AG04450 (cell line): ENCODE data around the gene COLQ. TPM values are rescaled to one million over a fixed set of nuclear protein-coding genes. Genes with fewer than 3 reads are reported as not detected.
"Not testable (repeated sequence)": the region's sequence is repeated elsewhere in the genome, so short reads cannot be mapped to it uniquely, and the experiment has no call there.

ENCODE experiments used
- CTCF ChIA-PET: fragments of 300-600, 350-600 bp; formaldehyde crosslinking; extraction: SDS; loops from one replicate; lab custom pipeline; 2022; ENCODE audit warnings: antibody characterized with exemption, inconsistent platforms; lab: Charles Lee
- POLR2A ChIA-PET: fragments of 350-600 bp; formaldehyde crosslinking; extraction: SDS; loops from one replicate; lab custom pipeline; 2021; ENCODE audit warnings: antibody characterized with exemption, inconsistent platforms; lab: Yijun Ruan, JAX
- DNase-seq: peaks from one replicate; pipeline ENCODE4 v3.0.0-alpha.2; 2011; ENCODE audit warnings: low read depth, low spot score
- H3K27ac ChIP-seq: one replicate; pipeline ENCODE4 v1.5.1; 2012; ENCODE audit warnings: low read depth, low read length, control low read depth
- H3K27me3 ChIP-seq: one replicate; pipeline ENCODE4 v1.6.0; 2012; ENCODE audit warnings: low read length; ENCODE audit not compliant: control insufficient read depth, insufficient read depth
- H3K4me3 ChIP-seq: 2 replicates; pipeline ENCODE4 v1.5.1; 2011; ENCODE audit warnings: mild to moderate bottlenecking, low read depth, low read length, control low read depth
- H3K9me3 ChIP-seq: 2 replicates; pipeline ENCODE4 v1.5.1; 2012; ENCODE audit warnings: low read length; ENCODE audit not compliant: control insufficient read depth, insufficient read depth
- polyA plus RNA-seq: library from polyadenylated mRNA; depleted of rRNA; stranded (reverse); fragments of >200 nt; gene quantifications from 2 replicates; pipeline ENCODE4 v1.2.3, GENCODE V29; 2011
- TF ChIP-seq, protein P1 (sequence below): IDR thresholded peaks from 2 replicates; pipeline ENCODE4 v1.5.1; 2011; ENCODE audit warnings: low read depth, low read length, control low read depth, inconsistent platforms

Gene COLQ
- polyA plus RNA-seq, 1 experiment = 0.95 TPM

DNA sequence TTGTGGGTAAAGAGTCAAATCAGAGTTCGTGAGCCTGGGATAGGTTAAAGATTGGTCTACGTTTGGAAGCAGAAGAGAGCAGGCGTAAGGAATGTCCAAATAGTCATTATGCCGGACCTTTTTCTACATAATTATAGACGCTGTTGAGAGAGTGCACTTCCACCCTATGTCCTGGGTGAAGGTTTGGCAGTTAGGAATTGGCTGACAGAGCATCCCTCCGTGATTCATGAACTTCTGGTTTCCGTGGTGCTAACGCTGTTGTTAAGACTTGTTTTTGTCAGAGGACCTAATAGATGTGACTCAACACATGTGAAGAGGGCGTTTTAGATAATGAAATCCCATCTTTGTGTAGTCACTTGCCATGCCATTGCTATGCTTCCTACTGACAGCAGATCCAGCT is 93.0 kb downstream of the COLQ start:
- TF ChIP-seq, protein P1, sequence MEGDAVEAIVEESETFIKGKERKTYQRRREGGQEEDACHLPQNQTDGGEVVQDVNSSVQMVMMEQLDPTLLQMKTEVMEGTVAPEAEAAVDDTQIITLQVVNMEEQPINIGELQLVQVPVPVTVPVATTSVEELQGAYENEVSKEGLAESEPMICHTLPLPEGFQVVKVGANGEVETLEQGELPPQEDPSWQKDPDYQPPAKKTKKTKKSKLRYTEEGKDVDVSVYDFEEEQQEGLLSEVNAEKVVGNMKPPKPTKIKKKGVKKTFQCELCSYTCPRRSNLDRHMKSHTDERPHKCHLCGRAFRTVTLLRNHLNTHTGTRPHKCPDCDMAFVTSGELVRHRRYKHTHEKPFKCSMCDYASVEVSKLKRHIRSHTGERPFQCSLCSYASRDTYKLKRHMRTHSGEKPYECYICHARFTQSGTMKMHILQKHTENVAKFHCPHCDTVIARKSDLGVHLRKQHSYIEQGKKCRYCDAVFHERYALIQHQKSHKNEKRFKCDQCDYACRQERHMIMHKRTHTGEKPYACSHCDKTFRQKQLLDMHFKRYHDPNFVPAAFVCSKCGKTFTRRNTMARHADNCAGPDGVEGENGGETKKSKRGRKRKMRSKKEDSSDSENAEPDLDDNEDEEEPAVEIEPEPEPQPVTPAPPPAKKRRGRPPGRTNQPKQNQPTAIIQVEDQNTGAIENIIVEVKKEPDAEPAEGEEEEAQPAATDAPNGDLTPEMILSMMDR = no peak
- ChIA-PET CTCF (interaction anchor here (1.1 kb wide), 1 partner anchor 23 kb away, joined by 4 read pairs; no protein-coding TSS in a partner anchor), POLR2A (no interaction called here)
- Histone ChIP-seq H3K27ac (no peak overlapping the region), H3K9me3 (peaks cover 3% of the 10 kb centered on the region; the same call in 1 of the 2 replicates), H3K4me3 (peak overlapping the region; percentile 95), H3K27me3 (no peaks in the 10 kb centered on the region)
- no peak for DNase-seq

DNA sequence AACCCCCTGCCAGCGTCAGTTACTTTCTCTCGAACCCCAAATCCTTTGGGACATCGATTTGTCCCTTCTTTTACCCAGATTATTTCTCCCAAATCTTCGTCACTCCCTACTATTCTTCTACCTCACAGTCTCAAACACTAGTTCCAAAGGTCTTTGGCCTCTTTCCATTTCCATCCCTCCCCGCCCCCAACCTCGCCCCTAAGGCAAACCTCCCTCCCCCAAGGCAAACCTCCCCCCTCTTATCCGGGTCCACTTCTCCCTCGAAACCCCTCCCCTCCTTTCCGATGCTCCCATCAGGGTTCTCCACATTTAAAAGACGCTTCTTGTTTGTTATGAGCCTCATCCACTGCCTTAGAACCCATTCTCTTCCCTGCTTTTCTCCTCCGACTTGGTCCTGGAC is 93.5 kb downstream of the COLQ start:
- TF ChIP-seq, protein P1 = no peak
- ChIA-PET POLR2A (no interaction called here), CTCF (no interaction called here)
- no peak for DNase-seq
- peaks cover 3% of the 10 kb centered on the region; the same call in 1 of the 2 replicates for H3K9me3 ChIP-seq
- H3K4me3 ChIP-seq = peak overlapping the region; percentile 95
- H3K27me3 ChIP-seq = no peaks in the 10 kb centered on the region
- H3K27ac ChIP-seq = peak overlapping the region; percentile 73

DNA sequence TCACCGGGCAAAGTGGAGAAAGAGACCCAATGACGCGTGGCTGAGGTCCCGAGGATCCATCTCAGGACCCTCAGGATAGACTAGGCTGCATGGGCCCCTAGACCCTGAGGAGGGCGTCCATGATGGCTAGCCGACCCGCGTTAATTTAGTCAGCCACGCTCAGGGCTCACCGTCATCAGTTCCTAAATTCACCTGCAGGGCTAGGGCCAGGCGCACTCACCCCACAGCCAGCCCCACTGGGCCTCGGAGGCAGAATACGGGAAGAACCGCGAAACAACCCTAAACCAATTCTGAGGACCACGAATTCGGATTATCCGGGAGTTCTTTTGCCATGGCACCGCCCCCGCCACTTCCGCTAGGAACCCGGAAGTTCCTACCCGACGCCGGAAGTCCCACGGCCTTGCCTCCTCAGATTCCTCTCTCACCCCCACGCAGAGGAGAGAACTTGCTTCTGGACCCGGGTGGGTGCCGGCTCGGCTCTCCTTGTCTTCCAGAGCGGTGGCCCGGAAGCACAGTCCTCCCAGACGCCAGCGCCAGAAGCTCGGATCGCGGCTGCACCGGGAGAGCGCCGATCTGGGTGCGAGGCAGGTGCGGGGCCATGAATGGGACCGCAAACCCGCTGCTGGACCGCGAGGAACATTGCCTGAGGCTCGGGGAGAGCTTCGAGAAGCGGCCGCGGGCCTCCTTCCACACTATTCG is 94.2 kb downstream of the COLQ start, which contains the start of the genes EAF1 and METTL6:
Gene EAF1 (plus strand): TSS at position 417 of the 699 bp plus-strand sequence. CDS start 182 bp downstream, at position 599.
Gene METTL6 (minus strand): TSS at position 363 of the 699 bp plus-strand sequence. CDS start 1,033 bp downstream, outside the sequence.
- POLR2A ChIA-PET = no interaction called here
- H3K9me3 ChIP-seq = peaks cover 3% of the 10 kb centered on the region; the same call in 1 of the 2 replicates
- H3K4me3 ChIP-seq = peak within 1 kb of the TSS; percentile 95
- H3K27ac ChIP-seq = peak within 1 kb of the TSS; percentile 73
- CTCF ChIA-PET = interaction anchor here (0.9 to 1.6 kb wide), 3 partner anchors 22 to 224 kb away, joined by 3 to 4 read pairs (median 4); no protein-coding TSS in a partner anchor
- peak; percentile 37 for DNase-seq
- TF ChIP-seq, protein P1 = peak; percentile 32
- H3K27me3 ChIP-seq = no peaks in the 10 kb centered on the region

DNA sequence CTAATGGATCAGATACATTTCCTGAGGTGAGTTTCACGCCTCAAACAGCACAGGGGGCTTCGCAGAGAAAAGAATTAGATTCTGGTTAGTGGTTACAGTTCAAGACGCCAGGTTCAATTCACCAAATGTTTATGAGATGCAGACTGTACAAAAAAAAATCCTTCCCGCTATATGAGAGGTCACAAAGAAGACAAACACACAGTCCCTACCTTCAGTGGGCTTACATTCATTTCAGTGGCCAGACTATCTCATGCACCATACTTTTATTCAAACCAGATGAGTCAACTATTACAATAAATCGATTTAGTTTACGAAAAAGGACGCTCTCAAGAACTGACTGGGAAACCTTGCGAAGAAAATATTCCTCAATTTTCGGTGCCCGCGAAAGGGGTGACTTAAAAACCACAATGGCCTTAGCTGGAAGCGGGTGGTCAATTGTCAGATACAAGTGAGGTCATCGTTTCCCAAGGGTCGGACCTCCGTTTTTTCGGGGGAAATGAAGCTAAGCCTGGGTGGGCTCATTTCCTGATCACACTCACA is 94.9 kb downstream of the COLQ start:
- ChIA-PET CTCF (interaction anchor here (0.9 to 1.6 kb wide), 3 partner anchors 21 to 224 kb away, joined by 3 to 4 read pairs (median 4); no protein-coding TSS in a partner anchor), POLR2A (no interaction called here)
- DNase-seq = no peak
- peaks cover 3% of the 10 kb centered on the region; the same call in 1 of the 2 replicates for H3K9me3 ChIP-seq
- peak overlapping the region; percentile 73 for H3K27ac ChIP-seq
- peak overlapping the region; percentile 95 for H3K4me3 ChIP-seq
- H3K27me3 ChIP-seq = no peaks in the 10 kb centered on the region
- TF ChIP-seq, protein P1 = no peak

DNA sequence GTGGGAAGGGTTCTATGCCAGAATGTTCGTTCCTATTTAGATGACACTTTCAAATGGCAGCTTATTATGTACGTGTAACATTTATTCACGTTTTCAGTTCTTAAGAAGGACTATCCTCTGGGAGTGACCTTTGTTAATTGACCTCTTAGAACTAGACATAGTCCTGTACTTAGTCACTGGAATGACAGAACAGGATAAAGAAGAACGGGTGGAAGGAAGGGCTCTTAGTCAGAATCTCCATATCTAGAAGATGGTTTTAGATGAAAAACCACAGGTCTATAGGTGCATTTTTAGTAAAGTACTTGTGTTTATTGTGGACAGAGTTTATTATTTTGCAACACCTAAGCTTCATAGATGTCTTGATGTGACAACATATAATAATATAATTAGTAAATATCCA is 100.6 kb downstream of the COLQ start:
- H3K27ac ChIP-seq = no peak overlapping the region
- no peak overlapping the region for H3K4me3 ChIP-seq
- CTCF ChIA-PET = no interaction called here
- no peaks in the 10 kb centered on the region for H3K27me3 ChIP-seq
- no peak for DNase-seq
- TF ChIP-seq, protein P1 = no peak
- no peaks in the 10 kb centered on the region for H3K9me3 ChIP-seq
- POLR2A ChIA-PET = no interaction called here

DNA sequence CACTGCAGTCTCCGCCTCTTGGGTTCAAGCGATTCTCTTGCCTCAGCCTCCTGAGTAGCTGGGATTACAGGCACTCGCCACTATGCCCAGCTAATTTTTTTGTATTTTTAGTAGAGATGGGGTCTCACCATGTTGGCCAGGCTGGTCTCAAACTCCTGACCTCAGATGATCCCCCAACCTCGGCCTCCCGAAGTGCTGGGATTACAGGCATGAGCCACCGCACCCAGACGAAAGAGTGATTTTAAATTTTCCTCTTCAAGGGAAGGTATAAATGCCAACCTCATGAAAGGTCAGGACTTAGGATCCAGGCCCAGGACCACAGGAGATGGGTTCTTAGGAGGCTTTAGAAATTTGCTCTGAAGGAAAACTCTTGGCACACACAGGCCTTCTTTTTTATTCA is 110.5 kb downstream of the COLQ start:
- H3K4me3 ChIP-seq, DNase-seq, H3K27ac ChIP-seq, POLR2A ChIA-PET, H3K27me3 ChIP-seq, H3K9me3 ChIP-seq, CTCF ChIA-PET: not testable (repeated sequence)
